HG03159 (cell line): ENCODE data around the gene RAB2B.
"Not testable (repeated sequence)": the region's sequence is repeated elsewhere in the genome, so short reads cannot be mapped to it uniquely, and the experiment has no call there.

Source experiments
- ATAC-seq: cut with Tn5 transposase; IDR thresholded peaks from one replicate; pipeline ENCODE4 v1.9.1; 2021; ENCODE audit warnings: mild to moderate bottlenecking, moderate library complexity; ENCODE audit not compliant: unreplicated experiment

Gene RAB2B

DNA sequence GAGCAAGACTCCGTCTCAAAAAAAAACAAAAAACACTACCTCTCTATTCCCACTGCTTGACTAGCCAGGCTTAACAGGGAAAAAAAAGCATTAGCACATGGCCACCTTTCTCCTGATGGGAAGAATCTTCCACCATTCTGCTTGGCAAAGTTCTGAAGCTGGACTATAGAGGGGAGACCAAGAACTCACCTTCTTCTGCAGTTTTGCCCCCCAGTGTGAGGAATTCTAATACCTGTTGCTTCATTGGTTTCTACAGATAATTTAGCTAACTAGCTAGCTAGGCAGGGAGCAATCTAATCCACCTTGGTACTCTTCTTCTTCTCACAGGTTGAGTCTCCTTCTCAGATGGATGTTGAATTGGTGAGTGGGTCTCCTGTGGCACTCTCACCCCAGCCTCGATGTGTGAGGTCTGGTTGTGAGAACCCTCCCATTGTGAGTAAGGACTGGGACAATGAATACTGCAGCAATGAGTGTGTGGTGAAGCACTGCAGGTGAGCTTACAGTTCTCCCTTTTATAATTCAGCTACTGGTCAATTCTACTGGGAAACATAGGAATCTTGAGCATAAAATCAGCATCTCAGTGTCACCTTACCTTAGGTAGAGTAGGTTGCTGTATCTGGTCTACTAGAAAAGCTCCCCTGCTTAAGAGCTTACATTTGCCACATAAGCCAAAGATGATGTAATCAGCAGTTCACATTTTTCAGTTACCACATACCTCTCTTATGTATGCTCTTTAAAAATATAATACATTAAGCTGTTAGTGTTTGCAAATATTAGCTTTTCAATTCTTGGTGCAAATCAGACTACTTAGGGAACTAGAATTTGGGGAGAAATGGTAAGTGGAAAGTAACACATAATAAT lies 18.4 kb upstream of the RAB2B start:
- ATAC-seq, result no peak

DNA sequence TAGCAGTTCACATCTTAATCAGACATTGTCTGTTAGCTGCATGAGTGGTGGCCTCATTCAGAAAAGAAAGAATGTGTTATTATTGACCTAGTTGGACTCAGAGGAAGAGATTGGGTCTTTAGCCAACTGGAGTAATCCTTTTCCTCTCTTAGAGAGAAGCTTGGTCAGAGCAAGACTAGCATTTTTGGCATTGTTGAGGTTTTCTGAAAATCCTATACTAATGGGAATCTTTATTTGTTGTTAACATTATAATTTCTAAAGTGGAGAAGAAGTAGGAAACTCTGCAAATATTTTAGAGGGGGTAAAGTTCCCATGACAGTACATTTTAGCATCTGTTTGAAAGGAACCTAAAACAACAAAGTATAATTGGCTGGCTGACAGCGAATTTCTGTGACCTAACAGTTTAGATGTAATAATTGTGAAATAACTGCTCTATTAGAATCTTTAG lies 9.9 kb upstream of the RAB2B start:
- no peak for ATAC-seq

DNA sequence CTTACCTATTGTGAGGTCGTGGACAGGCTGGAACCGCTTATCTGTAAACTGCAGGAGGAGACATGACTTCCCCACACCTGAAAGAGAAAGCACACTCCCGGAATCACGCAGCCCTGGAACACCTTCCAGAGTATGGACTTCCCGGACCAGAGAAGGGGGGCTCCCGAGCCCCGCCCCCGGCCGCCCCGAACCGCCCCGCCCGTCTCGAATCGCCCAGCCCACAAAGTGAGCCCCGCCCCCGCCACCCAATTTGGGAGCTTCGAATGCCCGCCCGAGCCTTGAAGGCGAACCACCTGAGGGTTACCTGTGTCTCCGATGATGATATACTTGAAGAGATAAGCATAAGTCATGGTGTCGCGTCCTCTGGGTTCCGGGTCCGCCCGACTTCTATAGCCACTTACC lies 235 bp downstream of the RAB2B start:
- no peak for ATAC-seq

DNA sequence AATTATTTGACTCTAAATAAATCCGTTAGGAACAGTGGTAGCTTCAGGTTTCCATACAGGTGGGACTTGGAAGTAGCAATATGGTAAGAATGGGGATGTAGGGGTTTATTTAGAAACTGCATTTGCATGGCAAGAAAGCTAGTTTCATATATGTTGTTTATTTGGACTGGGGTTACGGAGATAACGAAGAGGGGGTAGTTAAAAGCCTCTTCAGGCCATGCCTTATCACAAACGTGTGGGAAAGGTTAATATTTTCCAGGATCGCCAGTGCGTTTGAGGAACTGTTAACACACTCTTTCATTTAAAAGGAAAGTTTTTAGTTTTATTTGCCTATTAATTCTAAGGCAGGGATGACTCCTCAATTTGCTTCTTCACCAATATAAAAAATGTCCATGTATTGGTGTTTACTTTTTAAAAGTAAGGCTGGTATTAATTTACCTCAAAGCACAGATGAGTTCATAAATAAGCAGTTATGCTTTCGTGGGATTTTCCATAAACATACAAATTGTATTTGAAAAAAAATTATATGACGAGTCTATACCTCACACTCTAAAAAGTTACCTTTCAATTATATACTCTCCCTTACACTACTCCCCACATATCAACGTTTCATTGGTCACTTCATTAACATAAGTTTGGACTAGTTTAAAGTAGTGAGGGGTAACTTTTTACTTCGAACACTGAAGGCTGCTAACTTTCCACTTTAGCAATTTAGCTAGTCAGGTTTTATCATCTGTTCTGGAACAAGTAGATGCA lies 814 bp downstream of the RAB2B start:
- no peak for ATAC-seq

DNA sequence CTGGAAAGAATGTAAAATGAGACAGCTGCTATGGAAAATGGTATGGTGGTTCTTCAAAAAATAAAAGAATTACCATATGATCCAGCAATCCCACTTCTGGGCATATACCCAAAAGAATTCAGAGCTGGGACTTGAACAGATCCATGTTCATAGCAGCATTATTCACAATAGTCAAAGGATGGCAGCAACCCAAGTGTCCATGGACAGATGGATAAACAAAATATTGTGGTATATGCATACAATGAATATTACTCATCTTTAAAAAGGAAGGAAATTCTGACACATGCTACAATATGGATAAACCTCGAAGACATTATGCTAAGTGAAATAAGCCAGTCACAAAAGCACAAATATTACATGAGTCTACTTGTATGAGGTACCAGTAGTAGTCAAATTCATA lies 9.1 kb downstream of the RAB2B start:
- no peak for ATAC-seq

DNA sequence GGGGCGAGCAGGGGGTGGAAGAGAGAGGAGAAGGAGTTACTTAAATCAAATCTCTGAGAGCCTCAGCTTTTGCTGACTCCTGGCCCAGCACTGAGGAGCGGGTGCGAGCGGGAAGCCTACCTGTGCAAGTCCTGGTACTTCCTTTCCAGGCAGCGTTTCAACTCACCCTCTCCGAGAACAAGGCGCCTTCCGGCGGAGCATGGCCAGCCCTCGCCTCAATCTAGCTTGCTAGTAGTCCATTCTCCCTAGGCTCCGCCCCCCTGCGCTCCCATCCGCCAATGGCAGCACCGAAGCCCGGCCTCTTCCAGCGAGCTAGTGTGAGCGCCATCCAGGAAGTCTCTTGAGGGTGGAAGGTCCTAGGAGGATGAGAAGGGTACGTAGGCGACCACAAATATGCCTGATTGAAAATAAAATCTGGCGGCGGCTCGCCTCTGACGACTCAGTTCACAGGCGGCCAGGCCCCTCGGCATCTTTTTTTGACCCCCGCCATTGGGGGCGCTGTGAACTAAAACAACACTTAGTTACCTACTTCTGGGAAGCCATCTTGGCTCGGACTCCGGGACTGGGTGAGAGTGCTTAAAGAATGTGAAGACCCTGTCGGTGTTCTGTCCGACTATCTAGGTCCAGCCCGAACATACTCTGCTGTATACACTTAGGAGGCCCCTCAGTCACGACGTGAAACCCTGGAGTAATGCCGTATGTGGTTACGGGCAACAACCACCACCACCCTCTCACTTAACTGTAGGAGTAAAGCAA lies 20.7 kb downstream of the RAB2B start, which contains the start of gene CHD8:
Gene CHD8, minus strand, starts transcription at position 212 of the 756 bp plus-strand sequence. CDS start 24,480 bp downstream, outside the sequence.
- ATAC-seq, result peak; percentile 98

DNA sequence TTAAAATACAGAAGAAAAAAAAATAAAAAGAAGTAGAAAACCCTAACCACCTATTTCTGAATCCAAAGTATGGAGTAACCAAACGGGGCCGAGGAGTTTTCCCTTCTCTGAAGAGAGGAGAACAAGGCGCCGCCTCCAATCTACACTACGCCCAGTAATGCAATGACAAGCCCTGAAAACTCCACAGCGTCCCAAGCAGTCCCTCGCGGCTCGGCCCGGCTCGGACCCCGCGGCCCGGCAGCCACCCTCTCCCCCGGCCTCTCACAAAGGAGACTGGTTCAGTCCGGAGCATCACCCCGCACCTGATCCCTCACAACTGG lies 21.2 kb downstream of the RAB2B start:
- peak; percentile 20 for ATAC-seq

DNA sequence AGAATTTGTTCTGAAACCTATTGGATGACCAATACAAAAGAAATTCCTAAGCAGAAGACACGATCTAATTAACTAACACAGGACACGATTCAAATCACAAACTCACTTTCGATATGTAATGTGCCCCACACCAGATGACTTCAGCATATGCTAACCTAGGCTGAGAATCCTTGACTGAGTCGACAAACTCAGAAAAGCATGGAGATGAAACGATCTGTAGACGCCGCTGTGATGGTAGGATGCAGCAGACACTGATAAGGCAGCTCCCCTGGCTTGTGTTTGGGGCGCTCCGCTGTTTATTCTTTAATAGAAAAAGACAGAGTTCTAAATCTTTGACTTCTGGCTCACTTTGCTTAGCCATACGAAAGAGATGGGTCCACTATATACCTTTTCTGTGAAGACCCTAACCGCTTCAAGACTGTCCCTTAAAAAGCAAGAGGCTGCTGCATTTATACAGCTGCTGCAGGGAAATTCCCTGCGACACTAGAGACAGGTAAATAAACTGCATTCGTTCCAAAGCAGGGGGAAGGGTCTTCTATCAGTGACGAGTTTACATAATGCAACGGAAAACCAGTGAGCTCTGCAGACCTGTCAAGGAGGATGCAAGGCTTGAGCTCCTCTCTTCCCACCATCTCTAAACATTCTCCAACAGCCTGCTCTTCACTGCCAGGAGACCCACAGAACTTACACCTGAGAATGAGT lies 21.8 kb downstream of the RAB2B start:
- ATAC-seq, result no peak

DNA sequence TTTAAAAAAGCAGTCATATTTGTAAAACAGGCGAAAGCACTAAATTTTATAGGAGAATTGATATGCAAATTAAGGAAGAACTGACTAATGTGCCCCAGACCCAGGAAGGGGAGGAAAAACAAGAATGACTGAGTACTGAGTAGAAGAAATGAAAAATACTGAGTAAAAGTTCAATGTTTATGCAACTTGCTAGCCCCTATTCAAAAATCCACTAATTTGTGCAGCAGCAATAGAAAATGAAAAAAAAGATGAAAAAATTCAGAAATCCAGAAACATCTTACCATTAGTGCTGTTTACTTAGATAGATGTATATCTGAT lies 26.9 kb downstream of the RAB2B start:
- ATAC-seq, result no peak

DNA sequence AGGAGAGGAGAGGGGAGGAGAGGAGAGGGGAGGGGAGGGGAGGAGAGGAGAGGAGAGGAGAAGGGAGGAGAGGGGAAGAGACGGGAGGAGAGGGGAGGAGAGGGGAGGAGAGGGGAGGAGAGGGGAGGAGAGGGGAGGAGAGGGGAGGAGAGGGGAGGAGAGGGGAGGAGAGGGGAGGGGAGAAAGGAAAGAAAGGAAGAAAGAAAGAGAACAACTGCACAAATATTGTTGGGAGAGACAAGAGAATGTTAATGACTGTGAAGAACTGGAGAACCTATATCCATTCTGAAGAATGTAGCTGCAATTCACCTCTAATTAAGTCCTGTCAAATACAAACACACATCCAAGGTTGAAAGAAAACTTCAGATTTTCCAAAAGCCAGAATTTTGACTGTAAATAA lies 34.1 kb downstream of the RAB2B start:
- ATAC-seq, result not testable (repeated sequence)

DNA sequence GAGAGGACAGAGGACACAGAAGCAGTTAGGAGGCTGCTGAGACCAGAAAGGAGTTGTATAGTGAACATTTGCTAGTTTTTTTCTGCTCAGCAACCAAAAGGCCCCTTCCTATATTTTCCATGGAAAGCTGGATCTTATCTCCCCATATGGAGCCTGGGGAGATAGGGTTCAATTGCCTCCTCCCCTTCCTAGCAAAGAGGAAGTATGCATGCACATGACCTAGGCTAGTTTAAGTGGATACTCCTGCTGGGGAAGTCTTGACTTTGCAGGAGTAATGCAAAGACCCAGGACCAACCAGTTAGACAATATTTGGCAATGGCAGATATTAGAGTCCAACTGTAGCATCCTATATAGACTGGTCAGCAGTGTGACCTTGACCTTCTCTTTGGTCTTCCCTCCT lies 35.9 kb downstream of the RAB2B start:
- no peak for ATAC-seq

DNA sequence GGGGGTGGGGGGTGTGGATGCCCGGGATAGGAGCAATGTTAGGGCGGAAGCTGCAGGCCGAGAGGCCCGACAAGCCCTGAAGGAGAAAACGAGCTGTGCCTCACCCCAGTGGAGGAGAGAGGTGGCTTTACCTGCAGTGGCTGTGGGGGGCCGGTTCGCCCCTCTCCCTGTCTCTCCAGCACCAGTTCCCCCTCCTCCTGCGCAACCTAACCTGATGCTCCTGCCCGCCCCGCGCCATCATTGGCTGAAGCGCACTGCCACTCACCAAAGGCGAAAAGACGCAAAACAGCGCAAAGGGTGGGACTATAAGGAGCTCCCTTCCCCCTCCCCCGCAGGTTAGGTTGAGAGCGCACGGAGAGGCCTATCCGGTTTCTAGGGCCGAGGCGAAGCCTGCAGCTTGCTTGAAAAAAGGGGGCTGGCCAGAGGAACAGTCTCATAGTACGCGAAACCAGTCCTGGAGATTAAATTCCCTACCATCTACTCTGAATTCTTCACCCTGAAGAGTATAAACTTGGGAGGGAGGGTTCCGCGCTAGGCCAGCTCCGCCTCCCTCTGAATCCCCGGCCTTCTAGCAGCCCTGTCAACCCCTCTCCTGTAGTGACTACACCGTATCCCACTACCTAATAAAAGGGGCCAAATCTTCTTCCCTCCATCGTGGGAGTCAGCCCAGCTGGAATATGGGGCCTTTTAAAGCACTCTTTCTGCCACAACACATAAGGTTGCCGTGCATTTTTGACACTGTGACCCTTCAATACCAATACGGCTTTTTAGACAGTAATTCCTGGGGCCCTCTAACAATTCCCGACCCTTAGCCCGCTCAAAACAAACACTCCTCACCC lies 39.5 kb downstream of the RAB2B start:
- ATAC-seq, result peak; percentile 99

DNA sequence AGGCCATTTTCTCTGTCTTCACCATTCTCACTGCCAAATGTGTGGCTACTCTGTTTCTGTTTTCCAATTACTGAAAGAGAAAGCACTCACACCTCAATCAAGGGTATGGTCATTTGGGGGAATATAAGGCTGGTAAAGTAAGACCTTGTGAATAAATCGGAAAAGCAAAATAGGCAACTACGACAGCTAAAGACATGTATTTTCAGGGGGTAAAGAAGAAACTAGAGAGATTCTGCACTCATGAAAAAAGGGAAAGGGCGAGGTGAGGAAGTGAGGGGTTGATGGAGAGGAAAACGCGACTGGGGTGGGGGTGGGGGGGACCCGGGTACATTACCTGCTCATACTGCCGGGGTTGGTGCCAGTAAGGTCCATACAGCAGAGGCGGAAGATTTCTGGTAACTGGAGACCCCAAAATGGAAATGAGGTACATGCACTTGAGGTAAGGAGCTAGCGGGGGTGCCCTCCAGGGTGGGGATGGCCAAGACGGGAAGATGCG lies 40.1 kb downstream of the RAB2B start:
- ATAC-seq, result no peak

DNA sequence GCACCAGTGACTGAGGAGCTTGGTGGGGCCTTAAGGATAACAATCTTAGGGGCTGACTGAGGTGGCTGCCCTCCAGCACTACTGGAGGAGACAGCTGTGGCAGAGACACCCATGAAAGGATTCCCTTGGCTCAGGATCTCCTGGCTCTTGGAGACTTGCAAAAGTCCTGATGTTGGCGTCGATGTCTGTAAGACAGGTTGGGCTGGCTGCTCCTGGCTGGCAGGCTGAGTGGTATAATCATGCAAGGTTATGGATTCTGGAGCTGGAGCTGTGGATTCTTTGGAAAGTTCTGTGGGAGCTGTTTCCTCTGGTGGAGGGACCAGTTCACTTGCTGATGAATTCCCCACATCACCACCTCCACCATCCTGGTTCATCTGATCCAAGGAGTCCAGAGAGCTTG lies 45.6 kb downstream of the RAB2B start:
- ATAC-seq, result no peak

DNA sequence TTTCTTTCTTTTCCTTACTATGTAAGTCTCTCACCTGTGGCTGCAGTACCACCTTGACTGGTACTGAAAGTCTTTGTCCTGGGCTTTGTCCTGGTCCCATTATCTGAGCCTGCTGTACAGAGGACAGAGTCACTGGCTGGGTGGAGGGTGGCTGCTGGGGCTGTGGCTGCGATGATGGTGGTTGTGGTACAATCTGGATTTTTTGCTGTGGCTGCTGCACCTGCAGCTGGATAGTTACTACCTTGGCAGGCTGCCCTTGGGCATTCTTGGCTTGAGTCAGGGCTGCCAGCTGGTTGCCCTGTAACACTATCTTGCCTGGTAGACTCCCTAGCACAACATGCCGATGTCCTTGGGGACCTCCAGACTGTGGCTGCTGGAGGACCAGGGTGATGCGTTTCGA lies 47.8 kb downstream of the RAB2B start:
- ATAC-seq, result no peak

DNA sequence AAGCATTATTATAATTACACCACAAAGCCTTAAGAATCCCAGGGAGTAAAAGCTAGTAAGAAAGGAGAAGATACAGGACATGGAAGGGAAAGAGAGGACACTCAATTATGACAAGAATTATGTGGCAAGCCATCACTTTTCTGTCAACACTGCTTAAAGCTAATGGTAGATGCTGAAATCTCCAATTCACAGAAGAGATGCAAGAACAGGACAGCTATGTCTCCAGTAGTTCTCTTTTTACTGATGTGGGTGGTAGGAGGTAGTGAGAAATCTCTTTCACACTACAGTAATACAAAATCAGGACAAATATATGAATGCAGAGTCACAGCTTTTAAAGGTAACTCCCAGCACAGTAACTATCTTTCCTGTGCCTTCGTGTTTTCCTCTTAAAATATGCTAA lies 50.1 kb downstream of the RAB2B start:
- ATAC-seq, result no peak

DNA sequence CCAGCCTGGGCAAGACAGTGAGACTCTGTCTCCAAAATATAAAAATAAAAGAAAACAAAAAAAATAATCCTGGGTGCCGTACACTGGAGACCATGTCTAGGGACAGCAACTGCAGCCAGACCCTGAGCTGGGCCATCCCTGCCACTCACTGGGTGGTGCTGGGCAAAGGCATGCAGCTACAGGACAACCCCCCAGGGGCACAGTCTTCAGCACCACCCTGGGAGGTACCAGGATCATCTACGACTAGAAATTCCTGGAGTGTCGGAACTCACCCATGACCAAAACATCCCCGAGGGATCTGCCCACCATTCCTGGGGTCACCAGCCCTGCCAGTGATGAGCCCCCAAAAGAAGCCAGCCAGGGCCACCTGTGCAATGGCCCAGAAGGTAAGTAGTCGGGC lies 57.2 kb downstream of the RAB2B start:
- no peak for ATAC-seq

DNA sequence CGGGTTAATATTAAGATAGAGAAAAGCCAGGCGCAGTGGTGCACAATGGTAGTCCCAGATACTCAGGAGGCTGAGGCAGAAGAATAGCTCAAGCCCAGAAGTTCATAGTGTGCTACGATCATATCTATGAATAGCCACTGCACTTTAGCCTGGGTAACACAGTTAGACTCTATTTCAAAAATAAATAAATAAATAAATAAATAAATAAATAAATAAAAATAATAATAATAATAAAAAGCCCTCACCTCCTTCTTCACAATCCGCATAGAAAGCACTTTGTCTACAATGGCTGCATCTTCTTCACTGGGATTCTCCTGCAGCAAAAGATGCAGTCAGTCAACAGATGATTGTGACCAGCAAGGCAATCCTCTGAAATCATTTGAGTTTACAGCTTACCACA lies 61.4 kb downstream of the RAB2B start:
- ATAC-seq, result no peak

DNA sequence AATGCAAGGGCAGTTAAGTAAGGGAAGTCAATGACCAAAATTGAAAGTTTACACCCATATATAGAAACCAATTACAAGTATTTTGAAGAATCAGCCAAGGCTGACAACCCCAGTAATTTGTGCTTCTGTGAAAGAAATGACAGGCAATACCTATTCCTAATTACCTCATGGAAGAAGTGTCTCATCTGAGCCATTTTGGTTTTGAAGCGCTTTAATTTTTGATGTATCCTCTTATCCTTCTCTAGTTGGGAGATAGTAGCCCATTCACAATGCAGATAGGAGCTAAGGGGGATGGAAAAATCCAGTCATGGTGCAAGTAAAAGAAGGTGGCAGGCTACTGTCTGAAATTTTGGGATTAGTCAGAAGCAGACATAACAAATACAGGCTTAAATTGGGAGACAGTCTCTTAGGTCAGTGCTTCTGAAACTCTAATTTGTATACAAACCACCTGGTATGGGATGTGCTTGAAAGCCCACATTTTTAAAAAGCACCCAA lies 62.6 kb downstream of the RAB2B start:
- ATAC-seq, result no peak
